Measurements from ENCODE around the gene ATG4C.

DNA sequence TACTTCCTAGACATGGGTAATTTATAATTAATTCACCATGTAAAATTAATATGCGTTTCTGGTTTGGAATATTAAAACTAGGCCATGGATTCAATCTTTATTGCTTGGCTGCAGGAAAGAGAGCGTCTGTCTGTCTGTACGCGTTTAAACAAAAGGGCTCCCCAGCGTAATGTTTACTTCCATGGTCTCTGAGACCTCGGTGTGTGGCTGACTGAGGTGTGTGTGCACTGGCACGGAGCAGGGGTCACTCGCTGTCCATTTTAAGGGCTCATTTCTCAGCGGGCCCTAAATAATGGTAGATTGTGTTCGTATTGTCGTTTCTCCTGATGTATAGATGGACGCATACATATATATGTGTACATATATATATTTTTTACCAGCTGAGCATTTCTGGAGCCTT is 119.6 kb downstream of the ATG4C start:
- TF ChIP-seq POLR2AphosphoS5 (IDR thresholded peaks at IDR 0.05; ENCODE audit: low read depth, low read length), result no peak
- TF ChIP-seq POLR2A (IDR thresholded peaks at IDR 0.05; ENCODE audit: low read depth, low read length), result no peak
